K562 (cell line): ENCODE data around the gene NFATC1. TPM values are rescaled to one million over a fixed set of nuclear protein-coding genes. Genes with fewer than 3 reads are reported as not detected.
A peak's percentile ranks its signal among the peaks of the same experiment; 100 is the strongest.

Experiments
- ATAC-seq: fragments of 200-7000 bp; cut with Tn5 transposase; 3 replicates; pipeline ENCODE4 v1.9.1; 2020; ENCODE audit warnings: moderate library complexity
- BruUV-seq: library from RNA; stranded (reverse); fragments of 400-500 nt; replicated peaks from 2 replicates; lab custom pipeline; 2021; lab: Mats Ljungman, UMichigan
- CTCF ChIA-PET: fragments of 300-600 bp; formaldehyde crosslinking; extraction: SDS; loops from one replicate; lab custom pipeline; 2021; ENCODE audit warnings: low intra/inter-chr PET ratio; lab: Yijun Ruan, JAX
- POLR2A ChIA-PET: fragments of 300-600, 350-650 bp; sonication (Branson Sonifier 250); formaldehyde crosslinking; extraction: SDS; loops from one replicate; lab custom pipeline; 2021; ENCODE audit warnings: antibody characterized with exemption, inconsistent platforms; lab: Yijun Ruan, JAX
- DNase-seq, 4 experiments: peaks; one replicate each; pipeline versions ENCODE4 v3.0.0 to v3.0.0-alpha.2; 2011 to 2018; ENCODE audit warnings: low spot score in 3 of 4, mixed read lengths in 3 of 4; ENCODE audit errors: extremely low read depth in 1 of 4
- FAIRE-seq: peaks from 2 replicates; lab custom pipeline; 2011; peaks lifted over from hg19 to GRCh38; lab: Jason Lieb, UNC
- H2AFZ ChIP-seq: 2 replicates; pipeline ENCODE4 v1.6.0; 2011; ENCODE audit warnings: low read depth, low read length, control low read depth, inconsistent platforms
- H3K27ac ChIP-seq: fragments of 200-600 bp; 3 replicates; pipeline ENCODE4 v1.8.0; 2011; ENCODE audit warnings: low read depth, mild to moderate bottlenecking, control low read depth, inconsistent platforms, low read length, moderate library complexity, mixed read lengths; ENCODE audit errors: extremely low read depth
- H3K27me3 ChIP-seq, 2 experiments: fragments of 300-600 bp in 1 of 2; 2 replicates in 1 of 2; 3 replicates in 1 of 2; pipeline versions ENCODE4 v1.6.0 to v1.8.0; 2011; ENCODE audit warnings: inconsistent platforms in 2 of 2, low read length in 2 of 2, mild to moderate bottlenecking in 1 of 2, mixed read lengths in 1 of 2, moderate library complexity in 1 of 2; ENCODE audit not compliant: control insufficient read depth in 2 of 2, insufficient read depth in 2 of 2
- H3K36me3 ChIP-seq: fragments of 300-600 bp; 3 replicates; pipeline ENCODE4 v1.8.0; 2011; ENCODE audit warnings: mild to moderate bottlenecking, low read length, inconsistent platforms; ENCODE audit not compliant: control insufficient read depth, insufficient read depth
- H3K4me1 ChIP-seq, 2 experiments: fragments of 200-600 bp in 1 of 2; replicated peaks in 1 of 2; 2 replicates in 1 of 2; 3 replicates in 1 of 2; pipeline versions ENCODE4 v1.5.1 to v1.8.0; 2011; ENCODE audit warnings: inconsistent platforms in 2 of 2, low read length in 2 of 2, mild to moderate bottlenecking in 1 of 2, mixed read lengths in 1 of 2, moderate library complexity in 1 of 2; ENCODE audit not compliant: control insufficient read depth in 2 of 2, insufficient read depth in 2 of 2
- H3K4me2 ChIP-seq: 2 replicates; pipeline ENCODE4 v1.6.1; 2011; ENCODE audit warnings: low read length, control low read depth, inconsistent platforms, mixed read lengths; ENCODE audit not compliant: insufficient read depth
- H3K4me3 ChIP-seq: fragments of 200-600 bp; sonication (generic), shearing (Covaris generic); 2 replicates; pipeline ENCODE4 v1.5.1; 2016; ENCODE audit warnings: control low read depth, inconsistent platforms
- H3K79me2 ChIP-seq: fragments of 200-600 bp; 3 replicates; pipeline ENCODE4 v1.8.0; 2011; ENCODE audit warnings: low read length, inconsistent platforms; ENCODE audit not compliant: control insufficient read depth, insufficient read depth
- H3K9ac ChIP-seq, 2 experiments: 2 replicates each; pipeline versions ENCODE4 v1.6.0 to v1.6.1; 2011; ENCODE audit warnings: low read depth in 2 of 2, low read length in 2 of 2, control low read depth in 1 of 2, inconsistent platforms in 1 of 2, mild to moderate bottlenecking in 1 of 2, mixed read lengths in 1 of 2; ENCODE audit not compliant: insufficient read depth in 1 of 2
- H3K9me1 ChIP-seq: one replicate; pipeline ENCODE4 v1.6.0; 2011; ENCODE audit warnings: inconsistent platforms, mild to moderate bottlenecking, low read length, moderate library complexity; ENCODE audit not compliant: control insufficient read depth, insufficient read depth
- H3K9me3 ChIP-seq: replicated peaks from 2 replicates; pipeline ENCODE4 v1.5.1; 2011; ENCODE audit warnings: low read depth, low read length, inconsistent platforms; ENCODE audit not compliant: control insufficient read depth, insufficient read depth
- H4K20me1 ChIP-seq: replicated peaks from 2 replicates; pipeline ENCODE4 v1.6.1; 2011; ENCODE audit warnings: low read length, inconsistent platforms, mixed read lengths; ENCODE audit not compliant: control insufficient read depth, insufficient read depth
- C11orf30 ChIP-seq: fragments of 450-650 bp; IDR thresholded peaks from 2 replicates; pipeline ENCODE4 v1.6.1; 2016; ENCODE audit warnings: low read depth, mild to moderate bottlenecking
- CAMTA2 ChIP-seq: fragments of 250-450 bp; sonication (Bioruptor Pico); conservative IDR thresholded peaks from 2 replicates; pipeline ENCODE4 v1.5.1; 2022
- CREM ChIP-seq: IDR thresholded peaks from 2 replicates; pipeline ENCODE4 v1.6.1; 2014; ENCODE audit warnings: antibody characterized with exemption, low read depth
- ESRRA ChIP-seq: fragments of 450-650 bp; IDR thresholded peaks from 2 replicates; pipeline ENCODE4 v1.6.1; 2014; ENCODE audit warnings: low read depth, mild to moderate bottlenecking, moderate library complexity, borderline replicate concordance
- HDAC2 ChIP-seq: fragments of 450-650 bp; IDR thresholded peaks from 2 replicates; pipeline ENCODE4 v1.6.1; 2016; ENCODE audit warnings: mild to moderate bottlenecking
- L3MBTL2 ChIP-seq: fragments of 450-650 bp; IDR thresholded peaks from 2 replicates; pipeline ENCODE4 v1.6.1; 2016; ENCODE audit warnings: mild to moderate bottlenecking, moderate library complexity
- MAFG ChIP-seq: fragments of 450-650 bp; conservative IDR thresholded peaks from 2 replicates; pipeline ENCODE4 v1.6.1; 2016; ENCODE audit warnings: missing genetic modification characterization, missing compliant biosample characterization
- SMAD4 ChIP-seq: fragments of 250-450 bp; sonication (Bioruptor Pico); conservative IDR thresholded peaks from 2 replicates; pipeline ENCODE4 v1.8.0; 2021; ENCODE audit warnings: inconsistent platforms, mild to moderate bottlenecking, moderate library complexity
- ZNF3 ChIP-seq: fragments of 250-450 bp; sonication (Bioruptor Pico); IDR thresholded peaks from 2 replicates; pipeline ENCODE4 v1.5.0; 2021; ENCODE audit warnings: mild to moderate bottlenecking, moderate library complexity
- WGBS: fragments of 100-300 bp; shearing (Covaris generic); methylation state at CpG from one replicate; pipeline ENCODE4 v1.1.6; 2016; ENCODE audit warnings: low coverage, mixed read lengths; ENCODE audit not compliant: insufficient coverage; ENCODE audit errors: missing lambda C conversion rate; 5-methylcytosine and 5-hydroxymethylcytosine counted together
- in situ Hi-C: fragments of 300-500 bp; cut with MboI; formaldehyde crosslinking; loops from 4 replicates; pipeline ENCODE4 v1.15.0; 2018; ENCODE audit warnings: inconsistent platforms, mixed read lengths
- intact Hi-C: fragments of 100-400 bp; cut with micrococcal nuclease; formaldehyde crosslinking; loops from 2 replicates; pipeline ENCODE4 v1.14.2; 2022
- polyA plus RNA-seq, 8 experiments: library from polyadenylated mRNA; depleted of rRNA in 4 of 8; stranded (reverse) in 5 of 8; unstranded in 3 of 8; fragments of >200 nt; fragmentation: Nextera tagmentation in 2 of 8; fragmentation: Illumina TruSeq in 1 of 8; extraction: Ambion mirVana in 2 of 8; extraction: Trizol in 1 of 8; gene quantifications; 2 replicates each; pipeline versions ENCODE4 v1.2.1 to v1.2.3, GENCODE V29; 2011 to 2014; ENCODE audit warnings: inconsistent platforms in 1 of 8, missing spikeins in 1 of 8
- total RNA-seq, 7 experiments: library from RNA; depleted of rRNA in 6 of 7; stranded (reverse); fragments of >200 nt in 6 of 7; fragmentation: Illumina TruSeq in 2 of 7; extraction: Trizol in 2 of 7; gene quantifications; 2 replicates each; pipeline versions ENCODE4 v1.2.1 to v1.2.3, GENCODE V29; 2011 to 2021; ENCODE audit warnings: low replicate concordance in 1 of 7
- TF ChIP-seq, protein P1 (sequence below): fragments of 450-650 bp; IDR thresholded peaks from 2 replicates; pipeline ENCODE4 v1.6.1; 2016
- TF ChIP-seq, protein P2 (sequence below): fragments of 250-450 bp; sonication (Bioruptor Pico); IDR thresholded peaks from 2 replicates; pipeline ENCODE4 v1.9.0; 2021; ENCODE audit warnings: mild to moderate bottlenecking
- TF ChIP-seq, protein P3 (sequence below): sonication (generic); formaldehyde crosslinking; IDR thresholded peaks from 2 replicates; pipeline ENCODE4 v1.8.1; 2022; ENCODE audit warnings: missing genetic modification reagents
- TF ChIP-seq, protein P4 (sequence below): fragments of 450-650 bp; formaldehyde crosslinking; IDR thresholded peaks from 2 replicates; pipeline ENCODE4 v1.4.0; 2020; ENCODE audit warnings: mild to moderate bottlenecking, moderate library complexity
- TF ChIP-seq, protein P5 (sequence below): fragments of 450-650 bp; IDR thresholded peaks from 2 replicates; pipeline ENCODE4 v1.6.1; 2017; ENCODE audit warnings: antibody characterized with exemption, mild to moderate bottlenecking

The NFATC1 gene
- total and polyA plus RNA-seq, 9 of the 15 experiments (the other 6 are each of a cell fraction or from before 2014, with no cell fraction given): 1.1 to 16.4 (median 2.5) TPM

DNA sequence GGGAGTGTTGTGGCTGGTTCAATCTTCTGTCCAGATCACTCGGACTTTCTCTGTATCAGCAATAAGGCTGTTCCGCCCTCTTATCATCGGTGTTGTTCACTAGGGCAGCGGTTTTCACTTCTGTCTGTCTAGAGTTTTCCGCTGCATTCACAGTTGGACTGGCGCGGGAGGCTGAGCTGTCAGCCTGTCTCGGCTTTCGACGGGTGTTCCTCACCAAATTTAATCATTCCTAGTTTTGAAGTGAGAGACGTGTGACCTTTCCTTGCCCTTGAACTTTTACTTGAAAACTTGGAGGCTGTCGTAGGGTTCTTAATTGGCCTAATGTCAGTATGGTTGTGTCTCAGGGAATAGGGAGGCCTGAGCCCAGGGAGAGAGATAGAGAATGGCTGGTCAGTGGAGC, 108.3 kb downstream of the NFATC1 start:
- DNase-seq (peak in 2 of 4 experiments; percentile 29 to 64), FAIRE-seq (peak; percentile 73), ATAC-seq (peak; percentile 50)
- ChIA-PET CTCF (no interaction called here), POLR2A (interaction anchor here (0.7 kb wide), 1 partner anchor 36 kb away, joined by 3 read pairs; no protein-coding TSS in a partner anchor)
- Histone ChIP-seq H2AFZ (peak overlapping the region; percentile 3; the same call in 1 of the 2 replicates), H3K79me2 (0 out of 3 replicates have a peak, but pooled peaks cover 2% of the 10 kb centered on the region), H4K20me1 (no peaks in the 10 kb centered on the region), H3K9ac (peak overlapping the region; percentile 43 to 61; a peak in 3 of 4 replicates), H3K4me3 (no peak overlapping the region), H3K27ac (peak overlapping the region; percentile 78), H3K4me2 (peak overlapping the region; percentile 52), H3K36me3 (no peaks in the 10 kb centered on the region), H3K27me3 (no peaks in the 10 kb centered on the region), H3K9me3 (peaks cover 2% of the 10 kb centered on the region; the same call in 1 of the 2 replicates), H3K4me1 (peaks cover 54 to 56% of the 10 kb centered on the region in 2 experiments), H3K9me1 (no peaks in the 10 kb centered on the region)
- BruUV-seq: no TSS peak
- WGBS: 4% methylated on average over 12 of the region's 12 CpGs
- intact Hi-C loops (loop anchor here (10.0 kb wide), 1 partner anchor 1509 kb away; no protein-coding TSS in a partner anchor), in situ Hi-C loops (no loop called here)
- TF ChIP-seq, protein P1, sequence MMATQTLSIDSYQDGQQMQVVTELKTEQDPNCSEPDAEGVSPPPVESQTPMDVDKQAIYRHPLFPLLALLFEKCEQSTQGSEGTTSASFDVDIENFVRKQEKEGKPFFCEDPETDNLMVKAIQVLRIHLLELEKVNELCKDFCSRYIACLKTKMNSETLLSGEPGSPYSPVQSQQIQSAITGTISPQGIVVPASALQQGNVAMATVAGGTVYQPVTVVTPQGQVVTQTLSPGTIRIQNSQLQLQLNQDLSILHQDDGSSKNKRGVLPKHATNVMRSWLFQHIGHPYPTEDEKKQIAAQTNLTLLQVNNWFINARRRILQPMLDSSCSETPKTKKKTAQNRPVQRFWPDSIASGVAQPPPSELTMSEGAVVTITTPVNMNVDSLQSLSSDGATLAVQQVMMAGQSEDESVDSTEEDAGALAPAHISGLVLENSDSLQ: peak; percentile 29; the same call in 1 of the 2 replicates
- peak; percentile 89 for TF ChIP-seq ESRRA
- TF ChIP-seq, protein P2, sequence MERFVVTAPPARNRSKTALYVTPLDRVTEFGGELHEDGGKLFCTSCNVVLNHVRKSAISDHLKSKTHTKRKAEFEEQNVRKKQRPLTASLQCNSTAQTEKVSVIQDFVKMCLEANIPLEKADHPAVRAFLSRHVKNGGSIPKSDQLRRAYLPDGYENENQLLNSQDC: no peak
- peak; percentile 61 for TF ChIP-seq C11orf30
- 0 out of 2 replicates have a peak, but pooled peaks have one; percentile 19 for TF ChIP-seq L3MBTL2
- TF ChIP-seq MAFG (tag): peak; percentile 17; the same call in 1 of the 2 replicates
- TF ChIP-seq, protein P3, sequence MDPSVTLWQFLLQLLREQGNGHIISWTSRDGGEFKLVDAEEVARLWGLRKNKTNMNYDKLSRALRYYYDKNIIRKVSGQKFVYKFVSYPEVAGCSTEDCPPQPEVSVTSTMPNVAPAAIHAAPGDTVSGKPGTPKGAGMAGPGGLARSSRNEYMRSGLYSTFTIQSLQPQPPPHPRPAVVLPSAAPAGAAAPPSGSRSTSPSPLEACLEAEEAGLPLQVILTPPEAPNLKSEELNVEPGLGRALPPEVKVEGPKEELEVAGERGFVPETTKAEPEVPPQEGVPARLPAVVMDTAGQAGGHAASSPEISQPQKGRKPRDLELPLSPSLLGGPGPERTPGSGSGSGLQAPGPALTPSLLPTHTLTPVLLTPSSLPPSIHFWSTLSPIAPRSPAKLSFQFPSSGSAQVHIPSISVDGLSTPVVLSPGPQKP (CRISPR knock-in tag): no peak
- TF ChIP-seq, protein P4, sequence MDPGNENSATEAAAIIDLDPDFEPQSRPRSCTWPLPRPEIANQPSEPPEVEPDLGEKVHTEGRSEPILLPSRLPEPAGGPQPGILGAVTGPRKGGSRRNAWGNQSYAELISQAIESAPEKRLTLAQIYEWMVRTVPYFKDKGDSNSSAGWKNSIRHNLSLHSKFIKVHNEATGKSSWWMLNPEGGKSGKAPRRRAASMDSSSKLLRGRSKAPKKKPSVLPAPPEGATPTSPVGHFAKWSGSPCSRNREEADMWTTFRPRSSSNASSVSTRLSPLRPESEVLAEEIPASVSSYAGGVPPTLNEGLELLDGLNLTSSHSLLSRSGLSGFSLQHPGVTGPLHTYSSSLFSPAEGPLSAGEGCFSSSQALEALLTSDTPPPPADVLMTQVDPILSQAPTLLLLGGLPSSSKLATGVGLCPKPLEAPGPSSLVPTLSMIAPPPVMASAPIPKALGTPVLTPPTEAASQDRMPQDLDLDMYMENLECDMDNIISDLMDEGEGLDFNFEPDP: no peak
- TF ChIP-seq ZNF3: no peak
- TF ChIP-seq, protein P5, sequence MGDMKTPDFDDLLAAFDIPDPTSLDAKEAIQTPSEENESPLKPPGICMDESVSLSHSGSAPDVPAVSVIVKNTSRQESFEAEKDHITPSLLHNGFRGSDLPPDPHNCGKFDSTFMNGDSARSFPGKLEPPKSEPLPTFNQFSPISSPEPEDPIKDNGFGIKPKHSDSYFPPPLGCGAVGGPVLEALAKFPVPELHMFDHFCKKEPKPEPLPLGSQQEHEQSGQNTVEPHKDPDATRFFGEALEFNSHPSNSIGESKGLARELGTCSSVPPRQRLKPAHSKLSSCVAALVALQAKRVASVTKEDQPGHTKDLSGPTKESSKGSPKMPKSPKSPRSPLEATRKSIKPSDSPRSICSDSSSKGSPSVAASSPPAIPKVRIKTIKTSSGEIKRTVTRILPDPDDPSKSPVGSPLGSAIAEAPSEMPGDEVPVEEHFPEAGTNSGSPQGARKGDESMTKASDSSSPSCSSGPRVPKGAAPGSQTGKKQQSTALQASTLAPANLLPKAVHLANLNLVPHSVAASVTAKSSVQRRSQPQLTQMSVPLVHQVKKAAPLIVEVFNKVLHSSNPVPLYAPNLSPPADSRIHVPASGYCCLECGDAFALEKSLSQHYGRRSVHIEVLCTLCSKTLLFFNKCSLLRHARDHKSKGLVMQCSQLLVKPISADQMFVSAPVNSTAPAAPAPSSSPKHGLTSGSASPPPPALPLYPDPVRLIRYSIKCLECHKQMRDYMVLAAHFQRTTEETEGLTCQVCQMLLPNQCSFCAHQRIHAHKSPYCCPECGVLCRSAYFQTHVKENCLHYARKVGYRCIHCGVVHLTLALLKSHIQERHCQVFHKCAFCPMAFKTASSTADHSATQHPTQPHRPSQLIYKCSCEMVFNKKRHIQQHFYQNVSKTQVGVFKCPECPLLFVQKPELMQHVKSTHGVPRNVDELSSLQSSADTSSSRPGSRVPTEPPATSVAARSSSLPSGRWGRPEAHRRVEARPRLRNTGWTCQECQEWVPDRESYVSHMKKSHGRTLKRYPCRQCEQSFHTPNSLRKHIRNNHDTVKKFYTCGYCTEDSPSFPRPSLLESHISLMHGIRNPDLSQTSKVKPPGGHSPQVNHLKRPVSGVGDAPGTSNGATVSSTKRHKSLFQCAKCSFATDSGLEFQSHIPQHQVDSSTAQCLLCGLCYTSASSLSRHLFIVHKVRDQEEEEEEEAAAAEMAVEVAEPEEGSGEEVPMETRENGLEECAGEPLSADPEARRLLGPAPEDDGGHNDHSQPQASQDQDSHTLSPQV: 0 out of 2 replicates have a peak, but pooled peaks have one; percentile 34
- 0 out of 2 replicates have a peak, but pooled peaks have one; percentile 9 for TF ChIP-seq SMAD4 (CRISPR knock-in tag)
- TF ChIP-seq CAMTA2: no peak
- no peak for TF ChIP-seq HDAC2
- 0 out of 2 replicates have a peak, but pooled peaks have one; percentile 11 for TF ChIP-seq CREM
